ENCODE data around the gene COMMD7.

- no peak for TF ChIP-seq CTCF (IDR thresholded peaks at IDR 0.05)
- TF ChIP-seq POLR2A (IDR thresholded peaks at IDR 0.05), result no peak
Measured at GRCh38 chr20:32675223-32675975, 67.9 kb downstream of the COMMD7 start.

Measured in uterus (tissue), 2 donors.